Liver (tissue), 9 donors: ENCODE data around the gene ABLIM1. TPM values are rescaled to one million over a fixed set of nuclear protein-coding genes. Genes with fewer than 3 reads are reported as not detected.

Experiments used
- DNase-seq: peaks from one replicate; pipeline ENCODE4 v3.0.0-alpha.2; 2017; ENCODE audit warnings: low spot score
- H3K27ac ChIP-seq, 2 donors: one replicate each; pipeline ENCODE4 v1.7.0; 2013; ENCODE audit warnings: inconsistent platforms in 2 of 2, low read length in 2 of 2, control low read depth in 1 of 2, low read depth in 1 of 2, mild to moderate bottlenecking in 1 of 2
- H3K27me3 ChIP-seq, 4 donors: one replicate each; pipeline versions ENCODE4 v1.6.1 to v1.7.0; 2013; ENCODE audit warnings: low read length in 3 of 4, inconsistent platforms in 1 of 4, mild to moderate bottlenecking in 1 of 4, moderate library complexity in 1 of 4; ENCODE audit not compliant: control insufficient read depth in 4 of 4, insufficient read depth in 4 of 4
- H3K36me3 ChIP-seq, 4 donors: one replicate each; pipeline versions ENCODE4 v1.6.1 to v1.7.0; 2013; ENCODE audit warnings: low read length in 3 of 4, mild to moderate bottlenecking in 3 of 4, low read depth in 1 of 4, moderate library complexity in 1 of 4; ENCODE audit not compliant: control insufficient read depth in 4 of 4, insufficient read depth in 3 of 4
- H3K4me1 ChIP-seq, 4 donors: one replicate each; pipeline versions ENCODE4 v1.6.1 to v1.7.0; 2013; ENCODE audit warnings: low read length in 3 of 4, mild to moderate bottlenecking in 3 of 4, moderate library complexity in 1 of 4; ENCODE audit not compliant: control insufficient read depth in 4 of 4, insufficient read depth in 4 of 4
- H3K4me3 ChIP-seq, 3 donors: one replicate each; pipeline versions ENCODE4 v1.6.1 to v1.7.0; 2013; ENCODE audit warnings: low read length in 3 of 3, control low read depth in 1 of 3, low read depth in 1 of 3, mild to moderate bottlenecking in 1 of 3
- H3K9ac ChIP-seq, 2 donors: one replicate each; pipeline ENCODE4 v1.7.0; 2013; ENCODE audit warnings: low read length in 2 of 2, mild to moderate bottlenecking in 2 of 2, moderate library complexity in 2 of 2, control low read depth in 1 of 2, low read depth in 1 of 2
- H3K9me3 ChIP-seq, 4 donors: one replicate each; pipeline versions ENCODE4 v1.6.1 to v1.7.0; 2013; ENCODE audit warnings: low read length in 3 of 4; ENCODE audit not compliant: control insufficient read depth in 4 of 4
- CTCF ChIP-seq: fragments of 150-350 bp; IDR thresholded peaks from 2 replicates; pipeline ENCODE4 v1.5.1; 2017; ENCODE audit warnings: improper control_type of control experiment, low read depth, low read length; ENCODE audit not compliant: missing input control
- FOXA1 ChIP-seq: IDR thresholded peaks from 2 replicates; pipeline ENCODE4 v1.6.1; 2016; ENCODE audit warnings: antibody characterized with exemption
- JUND ChIP-seq, 2 donors: IDR thresholded peaks; 2 replicates each; pipeline ENCODE4 v1.6.1; 2016; ENCODE audit warnings: antibody characterized with exemption in 2 of 2
- NR2F2 ChIP-seq: IDR thresholded peaks from 2 replicates; pipeline ENCODE4 v1.6.1; 2016; ENCODE audit warnings: antibody characterized with exemption
- RAD21 ChIP-seq, 2 donors: IDR thresholded peaks; 2 replicates each; pipeline ENCODE4 v1.6.1; 2016; ENCODE audit warnings: antibody characterized with exemption in 2 of 2, mild to moderate bottlenecking in 2 of 2
- REST ChIP-seq: IDR thresholded peaks from 2 replicates; pipeline ENCODE4 v1.6.1; 2016; ENCODE audit warnings: antibody characterized with exemption, mild to moderate bottlenecking
- RXRA ChIP-seq, 2 donors: IDR thresholded peaks; 2 replicates each; pipeline ENCODE4 v1.6.1; 2017 to 2018; ENCODE audit warnings: antibody characterized with exemption in 2 of 2, mild to moderate bottlenecking in 1 of 2
- YY1 ChIP-seq: IDR thresholded peaks from 2 replicates; pipeline ENCODE4 v1.6.1; 2016; ENCODE audit warnings: antibody characterized with exemption, mild to moderate bottlenecking
- ZBTB33 ChIP-seq: IDR thresholded peaks from 2 replicates; pipeline ENCODE4 v1.6.1; 2016; ENCODE audit warnings: antibody characterized with exemption
- WGBS: extraction: QIAGEN DNeasy Blood & Tissue Kit; methylation state at CpG from one replicate; pipeline ENCODE4 v1.1.7; 2013; 5-methylcytosine and 5-hydroxymethylcytosine counted together
- polyA plus RNA-seq, 2 donors: library from polyadenylated mRNA; stranded (reverse) in 1 of 2; unstranded in 1 of 2; fragments of 200-250 nt in 1 of 2; fragments of >200 nt in 1 of 2; fragmentation: Nextera tagmentation in 1 of 2; extraction: Ambion mirVana in 1 of 2; gene quantifications; one replicate each; pipeline versions ENCODE4 v1.2.1 to v1.2.3, GENCODE V29; 2013 to 2015
- total RNA-seq, 2 donors: library from RNA; depleted of rRNA; stranded (reverse); fragments of >200 nt; gene quantifications; one replicate each; pipeline ENCODE4 v1.2.3, GENCODE V29; 2014
- donor health status: healthy.
- donor health status: healthy.
- donor health status: healthy.
- donor health status: healthy.
- donor health status: healthy.

Gene ABLIM1
- total and polyA plus RNA-seq, 4 donors = 10.9 to 31.3 (median 13.1) TPM

DNA sequence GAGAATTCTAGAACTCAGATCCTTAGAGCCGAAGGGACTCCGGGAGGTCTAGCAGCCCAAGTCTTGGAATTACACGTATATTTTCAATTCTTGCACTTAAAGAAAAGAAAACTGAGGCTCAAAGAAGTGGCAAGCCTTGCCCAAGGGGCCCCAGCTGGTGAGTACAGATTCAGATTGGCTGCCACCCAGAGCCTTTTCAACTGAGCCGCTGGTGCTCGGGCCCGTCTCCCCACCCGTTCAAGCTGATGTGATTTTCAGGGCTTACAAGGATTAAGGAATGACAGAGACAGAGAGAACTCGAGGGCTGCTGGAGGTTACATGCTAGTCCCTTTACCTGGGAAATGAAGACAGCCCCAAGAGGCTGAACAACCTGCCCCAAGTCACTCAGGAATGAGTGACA, 117.8 kb downstream of the ABLIM1 start:
- DNase-seq = no peak
- 86% methylated on average over 8 of the region's 8 CpGs for WGBS

More for the DNA sequence above, 117.8 kb downstream of the ABLIM1 start:
- TF ChIP-seq REST (no peak), JUND (IDR thresholded peaks at IDR 0.05) (no peak), FOXA1 (no peak), RXRA (IDR thresholded peaks at IDR 0.05) (no peak), YY1 (no peak), NR2F2 (no peak), CTCF (no peak), RAD21 (IDR thresholded peaks at IDR 0.05) (no peak), ZBTB33 (no peak)
- Histone ChIP-seq H3K4me3 (no peak overlapping the region), H3K27ac (no peak overlapping the region), H3K9ac (no peak overlapping the region), H3K27me3 (no peaks in the 10 kb centered on the region), H3K36me3 (peaks cover 9 to 36% (median 16%) of the 10 kb centered on the region in 4 donors), H3K4me1 (no peaks in the 10 kb centered on the region), H3K9me3 (no peaks in the 10 kb centered on the region)
